Breast epithelium (tissue), 3 donors: Measurements from ENCODE around the gene PADI2.

Experiments used
- CTCF ChIP-seq, 3 donors: fragments of 450-650 bp; IDR thresholded peaks; one replicate each; pipeline ENCODE4 v1.5.1; 2016 to 2017; ENCODE audit warnings: antibody characterized with exemption in 3 of 3, mild to moderate bottlenecking in 3 of 3, moderate library complexity in 3 of 3
- POLR2A ChIP-seq: fragments of 450-650 bp; IDR thresholded peaks from one replicate; pipeline ENCODE4 v1.6.1; 2016; ENCODE audit warnings: antibody characterized with exemption, mild to moderate bottlenecking, moderate library complexity

GRCh38 chr1:17032741-17033140 is 86.5 kb downstream of the PADI2 start:
- TF ChIP-seq CTCF (IDR thresholded peaks at IDR 0.05) (no peak), POLR2A (no peak)
